Body of pancreas (tissue), 4 donors: ENCODE results near the gene RAPGEF5.

Experiments used
- POLR2A ChIP-seq, 3 donors: fragments of 450-650 bp; IDR thresholded peaks; one replicate each; pipeline ENCODE4 v1.6.1; 2016; ENCODE audit warnings: antibody characterized with exemption in 3 of 3, mild to moderate bottlenecking in 2 of 3
- TF ChIP-seq, protein P1 (sequence below), 7 experiments: fragments of 450-650 bp in 4 of 7; fragments of 200-600 bp in 3 of 7; sonication (generic) in 3 of 7; IDR thresholded peaks; one replicate each; pipeline ENCODE4 v1.5.1; 2016 to 2019; ENCODE audit warnings: antibody characterized with exemption in 7 of 7

DNA sequence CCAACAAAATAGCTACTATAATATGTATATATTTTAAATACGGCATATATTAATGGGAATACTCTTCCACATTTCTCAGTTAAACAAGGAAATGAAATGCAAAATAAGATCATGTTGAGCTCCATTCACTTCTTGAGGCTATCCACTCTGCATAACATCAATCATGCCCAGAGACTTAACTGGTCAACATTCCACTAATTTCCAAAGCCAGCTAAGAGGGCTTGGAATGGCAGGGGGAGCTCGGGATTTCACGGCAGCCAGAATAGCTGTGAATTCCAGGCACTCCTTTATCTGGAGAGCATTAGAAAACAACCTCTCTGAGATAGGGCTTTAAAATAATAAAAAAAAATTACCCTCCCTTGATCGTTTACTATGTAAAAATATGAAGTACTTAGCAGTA lies 216.4 kb downstream of the RAPGEF5 start:
- TF ChIP-seq, protein P1, sequence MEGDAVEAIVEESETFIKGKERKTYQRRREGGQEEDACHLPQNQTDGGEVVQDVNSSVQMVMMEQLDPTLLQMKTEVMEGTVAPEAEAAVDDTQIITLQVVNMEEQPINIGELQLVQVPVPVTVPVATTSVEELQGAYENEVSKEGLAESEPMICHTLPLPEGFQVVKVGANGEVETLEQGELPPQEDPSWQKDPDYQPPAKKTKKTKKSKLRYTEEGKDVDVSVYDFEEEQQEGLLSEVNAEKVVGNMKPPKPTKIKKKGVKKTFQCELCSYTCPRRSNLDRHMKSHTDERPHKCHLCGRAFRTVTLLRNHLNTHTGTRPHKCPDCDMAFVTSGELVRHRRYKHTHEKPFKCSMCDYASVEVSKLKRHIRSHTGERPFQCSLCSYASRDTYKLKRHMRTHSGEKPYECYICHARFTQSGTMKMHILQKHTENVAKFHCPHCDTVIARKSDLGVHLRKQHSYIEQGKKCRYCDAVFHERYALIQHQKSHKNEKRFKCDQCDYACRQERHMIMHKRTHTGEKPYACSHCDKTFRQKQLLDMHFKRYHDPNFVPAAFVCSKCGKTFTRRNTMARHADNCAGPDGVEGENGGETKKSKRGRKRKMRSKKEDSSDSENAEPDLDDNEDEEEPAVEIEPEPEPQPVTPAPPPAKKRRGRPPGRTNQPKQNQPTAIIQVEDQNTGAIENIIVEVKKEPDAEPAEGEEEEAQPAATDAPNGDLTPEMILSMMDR (IDR thresholded peaks at IDR 0.05): no peak
- TF ChIP-seq POLR2A (IDR thresholded peaks at IDR 0.05): no peak
